Measurements from ENCODE around the gene SEC31B.

SEC31B gene, protein sequence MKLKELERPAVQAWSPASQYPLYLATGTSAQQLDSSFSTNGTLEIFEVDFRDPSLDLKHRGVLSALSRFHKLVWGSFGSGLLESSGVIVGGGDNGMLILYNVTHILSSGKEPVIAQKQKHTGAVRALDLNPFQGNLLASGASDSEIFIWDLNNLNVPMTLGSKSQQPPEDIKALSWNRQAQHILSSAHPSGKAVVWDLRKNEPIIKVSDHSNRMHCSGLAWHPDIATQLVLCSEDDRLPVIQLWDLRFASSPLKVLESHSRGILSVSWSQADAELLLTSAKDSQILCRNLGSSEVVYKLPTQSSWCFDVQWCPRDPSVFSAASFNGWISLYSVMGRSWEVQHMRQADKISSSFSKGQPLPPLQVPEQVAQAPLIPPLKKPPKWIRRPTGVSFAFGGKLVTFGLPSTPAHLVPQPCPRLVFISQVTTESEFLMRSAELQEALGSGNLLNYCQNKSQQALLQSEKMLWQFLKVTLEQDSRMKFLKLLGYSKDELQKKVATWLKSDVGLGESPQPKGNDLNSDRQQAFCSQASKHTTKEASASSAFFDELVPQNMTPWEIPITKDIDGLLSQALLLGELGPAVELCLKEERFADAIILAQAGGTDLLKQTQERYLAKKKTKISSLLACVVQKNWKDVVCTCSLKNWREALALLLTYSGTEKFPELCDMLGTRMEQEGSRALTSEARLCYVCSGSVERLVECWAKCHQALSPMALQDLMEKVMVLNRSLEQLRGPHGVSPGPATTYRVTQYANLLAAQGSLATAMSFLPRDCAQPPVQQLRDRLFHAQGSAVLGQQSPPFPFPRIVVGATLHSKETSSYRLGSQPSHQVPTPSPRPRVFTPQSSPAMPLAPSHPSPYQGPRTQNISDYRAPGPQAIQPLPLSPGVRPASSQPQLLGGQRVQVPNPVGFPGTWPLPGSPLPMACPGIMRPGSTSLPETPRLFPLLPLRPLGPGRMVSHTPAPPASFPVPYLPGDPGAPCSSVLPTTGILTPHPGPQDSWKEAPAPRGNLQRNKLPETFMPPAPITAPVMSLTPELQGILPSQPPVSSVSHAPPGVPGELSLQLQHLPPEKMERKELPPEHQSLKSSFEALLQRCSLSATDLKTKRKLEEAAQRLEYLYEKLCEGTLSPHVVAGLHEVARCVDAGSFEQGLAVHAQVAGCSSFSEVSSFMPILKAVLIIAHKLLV

DNA sequence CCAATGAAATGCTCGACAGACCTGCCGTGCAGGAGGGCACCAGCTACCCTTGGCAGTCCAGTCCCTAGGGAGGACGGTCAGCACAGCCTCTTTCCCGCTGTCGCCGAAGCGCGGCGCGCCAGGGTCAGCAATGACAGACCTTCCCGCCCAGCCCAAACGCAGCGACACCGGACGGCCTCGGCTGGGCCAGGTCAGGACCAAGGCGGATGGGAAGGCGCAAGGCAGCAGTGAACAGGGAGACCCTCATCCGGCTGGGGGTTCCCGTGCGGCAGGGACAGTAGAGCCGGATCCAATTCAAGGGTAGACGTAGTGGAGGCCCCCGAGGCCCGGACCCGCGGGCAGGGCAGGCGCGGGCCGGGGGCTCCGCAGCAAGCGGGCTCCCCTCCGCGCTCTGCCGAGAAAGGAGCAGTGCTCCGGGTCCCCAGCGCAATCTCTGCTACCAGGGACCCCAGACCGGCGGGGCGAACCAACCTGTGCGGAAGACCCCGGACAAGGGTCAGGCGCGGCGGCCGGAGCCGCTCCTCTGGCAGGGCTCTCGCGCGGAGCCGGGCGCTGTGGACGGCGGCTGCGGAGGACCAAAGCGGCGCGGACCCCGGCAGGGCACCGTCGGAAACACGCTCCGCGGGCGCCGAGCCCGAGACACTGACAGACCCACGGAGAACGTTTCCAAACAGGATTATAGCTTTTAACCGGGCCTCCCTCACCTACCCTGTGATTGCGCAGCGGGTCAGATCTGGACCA lies at the start of gene SEC31B:
SEC31B (minus strand) TSS at position 551 of the 741 bp plus-strand sequence. CDS start 2,909 bp downstream, outside the sequence.
- Histone ChIP-seq H3K9ac (ENCODE audit: low read length) (peak within 1 kb of the TSS; percentile 63), H3K9me3 (ENCODE audit: control insufficient read depth, low read length) (no peaks in the 10 kb centered on the region), H3K4me1 (ENCODE audit: control insufficient read depth, insufficient read depth, low read length) (peaks cover 13% of the 10 kb centered on the region), H3K4me3 (ENCODE audit: low read length) (no peak within 1 kb of the TSS), H3K36me3 (ENCODE audit: control insufficient read depth, insufficient read depth, low read length) (no peaks in the 10 kb centered on the region), H3K27me3 (ENCODE audit: control insufficient read depth, insufficient read depth, low read length) (peaks cover 14% of the 10 kb centered on the region)

DNA sequence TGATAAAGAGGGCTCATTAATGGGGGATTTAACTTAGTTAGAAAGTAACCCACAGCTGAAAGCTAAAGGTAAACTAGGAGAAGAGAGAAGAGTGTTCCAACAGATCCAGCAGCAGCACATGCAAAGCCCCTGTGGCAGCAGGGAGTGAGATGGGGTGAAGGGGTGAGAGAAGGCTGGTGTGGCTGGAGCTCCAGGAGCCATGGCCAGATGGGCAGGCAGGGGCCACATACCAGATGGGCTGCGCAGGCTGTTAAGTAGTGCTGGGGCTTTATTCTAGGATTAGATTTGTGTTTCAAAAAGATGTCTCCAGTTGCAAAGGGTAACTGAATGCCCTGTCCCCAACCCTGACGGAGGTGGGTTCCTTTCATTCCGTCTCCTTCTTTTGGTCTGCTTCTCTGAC lies 49.3 kb upstream of the SEC31B start:
- Histone ChIP-seq H3K4me3 (ENCODE audit: low read length) (no peak overlapping the region), H3K36me3 (ENCODE audit: control insufficient read depth, insufficient read depth, low read length) (no peaks in the 10 kb centered on the region), H3K9me3 (ENCODE audit: control insufficient read depth, low read length) (no peaks in the 10 kb centered on the region), H3K4me1 (ENCODE audit: control insufficient read depth, insufficient read depth, low read length) (no peaks in the 10 kb centered on the region), H3K9ac (ENCODE audit: low read length) (no peak overlapping the region), H3K27me3 (ENCODE audit: control insufficient read depth, insufficient read depth, low read length) (peaks cover 70% of the 10 kb centered on the region)

DNA sequence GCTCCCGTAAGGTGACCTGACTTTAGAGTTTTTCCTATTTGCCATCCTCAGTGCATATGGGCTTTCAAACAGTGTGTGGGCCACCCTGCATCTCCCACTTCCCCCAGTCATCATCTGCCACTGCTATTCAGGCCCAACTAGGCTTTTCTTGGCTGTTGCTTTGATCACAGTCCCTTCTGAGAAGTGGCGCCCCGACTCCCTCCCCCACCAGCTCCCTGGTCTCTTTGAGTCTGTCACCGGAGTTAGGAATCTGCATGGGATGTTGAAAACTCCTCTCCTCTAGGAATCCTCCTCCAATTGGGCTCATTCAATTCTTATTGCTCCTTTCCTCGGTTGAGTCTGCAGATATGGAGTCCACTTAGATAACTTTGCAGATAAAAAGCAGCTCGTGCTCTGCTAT lies 48.2 kb upstream of the SEC31B start:
- Histone ChIP-seq H3K9ac (ENCODE audit: low read length) (no peak overlapping the region), H3K9me3 (ENCODE audit: control insufficient read depth, low read length) (no peaks in the 10 kb centered on the region), H3K4me1 (ENCODE audit: control insufficient read depth, insufficient read depth, low read length) (no peaks in the 10 kb centered on the region), H3K27me3 (ENCODE audit: control insufficient read depth, insufficient read depth, low read length) (peaks cover 79% of the 10 kb centered on the region), H3K4me3 (ENCODE audit: low read length) (no peak overlapping the region), H3K36me3 (ENCODE audit: control insufficient read depth, insufficient read depth, low read length) (no peaks in the 10 kb centered on the region)

DNA sequence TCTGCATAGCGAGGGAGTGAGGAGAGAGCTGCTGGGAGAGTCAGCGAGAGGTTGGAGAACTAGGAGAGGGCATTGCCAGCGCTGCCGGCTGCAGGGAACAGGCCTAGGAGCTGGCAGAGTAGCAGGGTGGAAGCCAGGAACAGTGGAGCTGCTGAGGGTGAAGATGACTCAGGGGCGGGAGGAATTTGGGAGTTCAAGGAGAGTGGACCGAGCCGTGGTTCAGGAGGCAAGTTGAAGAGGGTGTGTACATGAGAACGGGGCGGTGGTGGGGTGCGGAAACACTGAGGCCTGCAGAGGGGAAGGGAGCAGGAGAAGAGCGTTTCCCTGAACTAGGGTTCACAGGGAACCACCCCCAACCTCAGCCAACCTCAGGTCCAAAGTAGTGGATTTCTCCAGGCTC lies 47.6 kb upstream of the SEC31B start:
- H3K4me3 ChIP-seq (ENCODE audit: low read length): no peak overlapping the region
- no peaks in the 10 kb centered on the region for H3K36me3 ChIP-seq (ENCODE audit: control insufficient read depth, insufficient read depth, low read length)
- H3K4me1 ChIP-seq (ENCODE audit: control insufficient read depth, insufficient read depth, low read length): peaks cover 5% of the 10 kb centered on the region
- no peak overlapping the region for H3K9ac ChIP-seq (ENCODE audit: low read length)
- peaks cover 84% of the 10 kb centered on the region for H3K27me3 ChIP-seq (ENCODE audit: control insufficient read depth, insufficient read depth, low read length)
- H3K9me3 ChIP-seq (ENCODE audit: control insufficient read depth, low read length): no peaks in the 10 kb centered on the region

DNA sequence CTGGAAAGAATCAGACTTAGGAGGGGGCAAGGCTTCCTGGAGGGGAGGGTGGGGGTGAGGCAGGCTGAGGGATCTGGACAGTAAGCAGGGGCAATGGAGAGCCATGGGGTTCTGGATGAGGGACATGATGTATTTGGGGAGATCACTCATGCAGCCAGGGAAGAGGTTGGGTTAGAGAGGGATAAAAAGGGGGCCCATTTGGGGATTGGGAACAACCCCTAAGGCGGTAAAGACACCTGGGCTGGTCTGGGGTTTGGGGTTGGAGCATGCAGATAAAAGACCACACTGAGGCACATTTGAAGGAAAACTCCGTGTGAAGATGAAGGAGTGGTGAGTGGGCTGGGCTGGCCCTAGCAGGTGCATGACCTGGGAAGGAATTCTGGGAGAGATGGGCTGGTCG lies 46.9 kb upstream of the SEC31B start:
- peaks cover 91% of the 10 kb centered on the region for H3K27me3 ChIP-seq (ENCODE audit: control insufficient read depth, insufficient read depth, low read length)
- H3K36me3 ChIP-seq (ENCODE audit: control insufficient read depth, insufficient read depth, low read length): no peaks in the 10 kb centered on the region
- peaks cover 12% of the 10 kb centered on the region for H3K4me1 ChIP-seq (ENCODE audit: control insufficient read depth, insufficient read depth, low read length)
- no peak overlapping the region for H3K4me3 ChIP-seq (ENCODE audit: low read length)
- H3K9ac ChIP-seq (ENCODE audit: low read length): no peak overlapping the region
- no peaks in the 10 kb centered on the region for H3K9me3 ChIP-seq (ENCODE audit: control insufficient read depth, low read length)

DNA sequence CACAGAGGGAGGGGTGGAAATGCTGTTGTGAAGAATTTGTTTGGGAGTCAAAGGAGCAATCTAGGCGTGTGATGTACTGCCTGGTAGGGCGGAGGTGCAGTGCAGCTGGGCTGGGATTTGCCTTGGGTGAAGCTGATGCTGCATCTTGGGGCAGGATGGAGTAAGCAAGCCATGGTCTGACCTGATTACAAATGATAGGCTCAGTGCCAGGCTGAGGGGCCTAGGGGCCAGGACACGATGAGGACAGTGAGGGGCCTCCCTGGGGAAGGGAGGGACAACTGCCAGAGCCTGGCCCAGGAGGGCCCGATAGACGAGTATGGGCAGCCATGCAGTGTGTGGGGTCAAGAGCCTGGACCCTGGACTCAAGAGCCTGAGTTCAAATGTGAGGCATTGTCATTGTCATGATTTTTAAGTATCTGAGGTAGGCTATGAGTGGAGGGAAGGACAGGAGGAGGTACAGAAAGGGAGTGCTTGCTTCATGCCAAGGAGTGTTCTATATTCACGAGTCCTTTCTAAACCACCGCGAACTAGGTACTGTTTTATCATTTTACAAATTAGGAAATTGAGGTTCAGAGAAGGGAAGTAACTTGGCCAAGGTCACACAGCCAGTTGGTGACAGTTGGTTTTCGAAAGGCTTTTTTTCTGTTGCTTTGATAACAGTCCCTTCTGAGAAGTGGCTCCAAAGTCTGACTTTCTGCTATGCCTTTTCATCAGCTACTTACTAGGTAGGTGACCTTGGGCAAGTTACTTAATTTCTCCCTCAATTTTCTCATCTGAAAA lies 45.7 kb upstream of the SEC31B start:
- Histone ChIP-seq H3K36me3 (ENCODE audit: control insufficient read depth, insufficient read depth, low read length) (no peaks in the 10 kb centered on the region), H3K9me3 (ENCODE audit: control insufficient read depth, low read length) (no peaks in the 10 kb centered on the region), H3K9ac (ENCODE audit: low read length) (no peak overlapping the region), H3K4me1 (ENCODE audit: control insufficient read depth, insufficient read depth, low read length) (peaks cover 14% of the 10 kb centered on the region), H3K4me3 (ENCODE audit: low read length) (no peak overlapping the region), H3K27me3 (ENCODE audit: control insufficient read depth, insufficient read depth, low read length) (peaks cover 84% of the 10 kb centered on the region)

DNA sequence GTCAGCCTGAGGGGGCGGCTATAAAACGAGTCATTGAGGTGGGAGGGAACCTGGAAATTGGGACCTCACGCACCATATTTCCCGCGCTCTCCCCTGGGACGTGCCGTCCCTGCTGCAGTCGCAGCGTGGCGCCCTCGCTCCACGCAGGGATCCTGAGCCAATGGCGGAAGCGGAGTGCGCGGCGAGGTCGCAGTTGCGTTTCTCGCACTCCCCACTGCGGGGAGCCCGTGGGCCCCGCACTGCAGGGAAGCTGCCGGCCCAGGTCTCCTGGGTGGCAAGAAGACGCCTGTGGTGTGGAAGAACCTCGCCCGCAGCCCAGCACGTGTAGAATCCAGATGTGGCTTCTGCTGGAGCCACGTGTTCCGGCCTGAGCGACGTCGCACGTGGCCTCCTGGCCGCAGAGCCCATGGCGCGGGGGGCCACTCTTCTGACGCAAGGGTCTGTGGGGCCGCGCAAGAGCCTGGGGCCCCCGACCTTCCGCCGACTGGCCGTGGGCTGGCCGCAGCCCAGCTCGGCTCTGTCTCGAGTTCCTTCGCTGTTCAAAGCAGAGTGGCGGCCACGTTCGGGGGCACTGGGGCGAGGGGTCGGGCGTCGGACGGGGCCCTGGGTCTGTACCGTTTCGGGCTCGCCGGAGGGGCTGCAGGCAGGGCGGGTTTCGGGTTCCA lies 42.5 kb upstream of the SEC31B start:
- Histone ChIP-seq H3K4me1 (ENCODE audit: control insufficient read depth, insufficient read depth, low read length) (peaks cover 14% of the 10 kb centered on the region), H3K9ac (ENCODE audit: low read length) (no peak overlapping the region), H3K4me3 (ENCODE audit: low read length) (no peak overlapping the region), H3K27me3 (ENCODE audit: control insufficient read depth, insufficient read depth, low read length) (peaks cover 52% of the 10 kb centered on the region), H3K9me3 (ENCODE audit: control insufficient read depth, low read length) (no peaks in the 10 kb centered on the region), H3K36me3 (ENCODE audit: control insufficient read depth, insufficient read depth, low read length) (no peaks in the 10 kb centered on the region)

DNA sequence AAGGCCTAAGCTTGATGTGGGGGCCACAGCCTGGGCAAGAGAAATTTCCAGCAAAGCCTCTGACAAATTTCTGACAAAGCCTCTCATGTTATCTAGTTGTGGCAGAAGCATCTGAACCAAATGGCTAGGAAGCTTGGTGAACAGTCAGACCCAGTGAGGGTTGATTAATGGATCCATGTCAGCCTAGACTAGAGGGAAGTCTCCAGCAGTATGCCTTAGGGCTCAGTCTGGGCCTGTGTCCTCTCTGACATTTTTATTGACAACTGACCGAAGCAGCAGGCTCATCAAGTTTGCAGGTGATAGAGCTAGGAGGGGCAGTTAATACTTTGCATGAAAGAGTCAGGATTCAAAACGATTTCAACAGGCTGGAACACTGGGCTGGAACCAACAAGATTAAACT lies 41.3 kb upstream of the SEC31B start:
- peaks cover 14% of the 10 kb centered on the region for H3K4me1 ChIP-seq (ENCODE audit: control insufficient read depth, insufficient read depth, low read length)
- no peaks in the 10 kb centered on the region for H3K36me3 ChIP-seq (ENCODE audit: control insufficient read depth, insufficient read depth, low read length)
- H3K9ac ChIP-seq (ENCODE audit: low read length): no peak overlapping the region
- H3K4me3 ChIP-seq (ENCODE audit: low read length): no peak overlapping the region
- no peaks in the 10 kb centered on the region for H3K9me3 ChIP-seq (ENCODE audit: control insufficient read depth, low read length)
- peaks cover 41% of the 10 kb centered on the region for H3K27me3 ChIP-seq (ENCODE audit: control insufficient read depth, insufficient read depth, low read length)

DNA sequence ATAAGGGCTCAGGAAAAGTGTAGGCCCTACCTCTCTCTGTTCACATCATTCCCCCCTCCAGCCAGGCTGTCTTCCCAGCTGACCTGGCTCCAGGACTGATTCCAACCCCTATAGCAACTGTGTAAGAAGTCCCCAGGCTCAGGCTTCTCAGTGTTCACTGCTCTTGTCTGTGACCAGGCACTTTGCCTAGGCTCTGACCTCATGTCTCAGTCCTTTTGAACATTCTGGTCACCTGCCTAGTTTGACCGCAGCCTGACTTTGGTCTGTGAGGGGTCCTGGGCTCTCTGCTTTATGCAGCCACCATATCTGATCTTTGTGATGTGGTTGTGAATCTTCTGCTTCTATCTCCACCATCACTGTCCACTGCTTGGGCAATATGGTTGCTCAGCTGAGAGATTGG lies 40.6 kb upstream of the SEC31B start:
- H3K9me3 ChIP-seq (ENCODE audit: control insufficient read depth, low read length): no peaks in the 10 kb centered on the region

DNA sequence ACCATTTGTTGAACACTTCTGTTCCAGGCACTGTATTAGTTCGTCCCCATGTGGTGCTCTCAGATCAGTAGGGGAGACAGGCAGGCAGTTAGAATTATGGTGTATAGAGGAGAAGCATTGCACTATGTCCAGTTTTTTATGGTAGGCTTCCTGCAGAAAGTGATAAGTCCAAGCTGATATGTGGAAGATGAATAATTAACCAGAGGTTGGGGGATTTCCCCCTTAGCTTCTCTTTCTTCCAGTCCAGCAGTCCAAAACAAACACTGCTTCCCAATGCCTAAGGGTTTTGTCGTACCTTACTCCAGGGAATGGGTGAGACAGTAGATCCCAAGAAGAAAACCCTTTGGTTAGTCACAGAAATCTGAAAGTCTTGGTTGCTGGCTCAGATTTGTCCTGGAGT lies 35.2 kb upstream of the SEC31B start:
- no peak overlapping the region for H3K4me3 ChIP-seq (ENCODE audit: low read length)
- no peaks in the 10 kb centered on the region for H3K27me3 ChIP-seq (ENCODE audit: control insufficient read depth, insufficient read depth, low read length)
- no peaks in the 10 kb centered on the region for H3K36me3 ChIP-seq (ENCODE audit: control insufficient read depth, insufficient read depth, low read length)

More for the DNA sequence above, 40.6 kb upstream of the SEC31B start:
- no peak overlapping the region for H3K9ac ChIP-seq (ENCODE audit: low read length)
- H3K27me3 ChIP-seq (ENCODE audit: control insufficient read depth, insufficient read depth, low read length): peaks cover 34% of the 10 kb centered on the region
- H3K4me3 ChIP-seq (ENCODE audit: low read length): no peak overlapping the region
- H3K36me3 ChIP-seq (ENCODE audit: control insufficient read depth, insufficient read depth, low read length): no peaks in the 10 kb centered on the region
- H3K4me1 ChIP-seq (ENCODE audit: control insufficient read depth, insufficient read depth, low read length): peaks cover 14% of the 10 kb centered on the region

More for the DNA sequence above, 35.2 kb upstream of the SEC31B start:
- peaks cover 5% of the 10 kb centered on the region for H3K4me1 ChIP-seq (ENCODE audit: control insufficient read depth, insufficient read depth, low read length)
- H3K9ac ChIP-seq (ENCODE audit: low read length): no peak overlapping the region
- H3K9me3 ChIP-seq (ENCODE audit: control insufficient read depth, low read length): no peaks in the 10 kb centered on the region
